Activated CD4-positive, CD25-positive, alpha-beta regulatory T cell treated with anti-CD3 and anti-CD28 coated beads, Interleukin-2, amount 50 U/mL, for 72 hours (primary cell): ENCODE measurements around the gene ITM2C.

Experiments used
- DNase-seq: peaks from one replicate; pipeline ENCODE4 v3.0.0; 2021

ITM2C gene

DNA sequence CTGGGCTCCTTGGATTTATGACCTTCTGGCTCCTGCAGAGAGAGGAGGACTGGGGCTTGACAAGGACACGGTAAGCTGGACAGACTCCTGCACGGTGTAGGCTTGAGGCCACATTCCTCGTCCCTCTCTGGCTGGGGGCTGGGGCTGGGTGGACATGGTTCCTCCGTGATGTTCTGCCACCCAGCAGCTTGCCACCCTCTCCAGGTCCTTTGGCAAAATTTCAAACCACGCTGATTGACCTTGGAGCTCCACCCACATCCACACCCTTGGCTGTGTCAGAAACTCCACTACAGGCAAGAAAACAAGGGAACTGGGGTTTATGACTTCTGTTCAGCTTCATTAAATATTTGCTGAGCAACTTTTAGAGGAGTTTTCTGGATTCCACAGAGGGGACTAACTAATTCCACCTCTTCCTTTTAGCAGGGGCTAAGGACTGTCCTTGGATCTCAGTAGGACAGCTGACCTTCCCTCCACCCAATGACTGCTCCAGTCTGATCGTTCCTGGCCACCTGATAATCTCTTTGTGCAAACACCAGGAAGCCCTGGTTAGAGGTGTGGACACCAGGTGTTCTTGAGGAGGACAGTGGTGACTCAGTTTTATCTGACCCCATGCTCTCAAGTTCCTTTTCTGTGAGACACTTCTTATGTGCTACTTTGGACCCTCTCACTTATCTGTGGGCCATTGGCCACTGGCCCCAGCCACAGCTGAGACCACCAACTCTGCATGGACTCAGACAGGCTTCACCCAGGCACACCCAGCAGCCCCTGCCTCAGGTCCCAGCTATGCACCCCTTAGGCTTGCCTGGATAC lies 31.0 kb downstream of the ITM2C start:
- peak; percentile 17 for DNase-seq

DNA sequence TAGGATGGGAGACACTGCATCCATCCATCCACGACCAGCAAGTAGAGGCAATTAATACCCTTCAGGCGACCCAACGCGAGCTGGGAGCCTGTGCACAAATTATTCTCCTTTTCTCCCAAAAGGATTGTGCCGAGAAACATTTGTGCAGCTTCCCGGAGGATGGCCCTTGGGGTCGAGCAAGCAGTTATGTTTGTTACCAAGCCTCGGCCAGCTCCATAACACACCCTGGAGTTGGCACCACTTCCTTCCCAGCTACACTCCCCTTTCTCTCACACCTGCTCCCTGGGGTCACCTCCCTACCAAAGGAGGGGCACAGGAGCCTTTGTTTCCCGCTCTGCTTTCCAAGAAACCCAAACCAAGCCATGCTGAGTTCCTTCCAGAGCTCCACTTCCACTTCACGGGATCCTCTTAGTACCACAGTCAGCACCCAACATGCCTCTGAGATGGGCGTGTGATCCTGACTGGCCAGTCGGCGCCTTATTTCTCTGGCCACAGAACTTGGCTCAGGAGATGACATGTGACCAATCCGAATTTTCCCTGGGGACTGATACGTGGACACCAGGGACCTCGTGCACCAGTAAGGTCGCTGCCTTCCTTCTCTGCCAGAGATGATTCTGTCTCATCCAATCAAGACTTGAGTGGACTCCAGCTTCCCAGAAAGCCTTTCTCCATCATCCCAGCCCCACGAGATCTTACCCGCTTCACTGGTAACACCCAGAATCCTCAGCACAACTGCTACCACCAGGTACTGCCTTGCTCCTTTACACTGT lies 31.8 kb downstream of the ITM2C start:
- peak; percentile 26 for DNase-seq

DNA sequence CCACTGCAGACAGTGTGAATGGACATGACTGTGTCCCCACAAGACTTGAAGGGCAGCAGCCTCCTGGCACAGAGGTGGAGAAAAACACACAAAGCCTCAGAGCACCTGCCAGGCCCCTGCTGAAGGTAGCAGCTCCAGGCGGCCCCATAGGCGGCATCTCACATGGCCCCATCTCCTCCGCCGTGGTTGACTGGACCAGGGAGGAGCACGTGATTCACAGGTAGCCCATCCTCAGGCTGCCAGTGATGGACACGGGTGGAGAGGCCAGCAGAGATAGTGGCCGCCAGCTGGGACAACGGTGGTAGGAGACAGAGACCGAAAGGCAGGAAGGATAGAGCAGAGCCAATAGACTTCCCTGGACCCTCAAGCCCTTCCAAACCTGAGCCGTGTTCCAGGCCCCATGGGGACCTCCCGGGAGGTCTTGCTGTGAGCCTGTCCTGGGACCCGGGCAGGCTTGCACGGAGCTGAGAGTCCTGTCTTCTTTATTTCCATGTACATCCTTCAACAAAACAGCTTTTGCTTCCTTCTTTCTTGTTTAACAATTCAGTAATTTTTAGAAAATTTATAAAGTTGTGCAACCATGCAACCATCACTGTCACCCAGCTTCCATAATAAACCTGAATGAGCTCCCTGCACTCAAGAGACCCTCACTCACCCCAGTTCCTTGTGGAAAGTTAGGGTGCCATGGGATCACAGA lies 33.4 kb downstream of the ITM2C start:
- DNase-seq: peak; percentile 18

DNA sequence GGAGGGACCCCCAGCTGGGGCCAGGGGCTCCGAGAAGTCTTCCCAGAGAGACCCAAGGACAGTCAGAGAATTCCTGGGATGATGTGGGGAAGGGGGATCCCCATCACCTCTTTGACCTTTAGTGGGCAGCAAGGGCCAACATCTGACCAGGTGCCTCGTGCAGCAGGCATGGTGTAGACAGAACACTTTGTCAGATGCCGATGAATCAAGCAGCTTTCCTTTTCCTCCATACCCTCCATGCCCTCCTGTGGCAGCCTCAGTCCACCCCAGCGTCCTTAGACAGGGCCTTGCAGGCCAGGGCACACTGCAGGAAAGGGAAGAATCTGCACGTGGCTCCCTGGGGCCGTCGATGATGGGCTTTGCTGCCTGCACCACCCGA lies 34.0 kb downstream of the ITM2C start:
- DNase-seq: peak; percentile 25

DNA sequence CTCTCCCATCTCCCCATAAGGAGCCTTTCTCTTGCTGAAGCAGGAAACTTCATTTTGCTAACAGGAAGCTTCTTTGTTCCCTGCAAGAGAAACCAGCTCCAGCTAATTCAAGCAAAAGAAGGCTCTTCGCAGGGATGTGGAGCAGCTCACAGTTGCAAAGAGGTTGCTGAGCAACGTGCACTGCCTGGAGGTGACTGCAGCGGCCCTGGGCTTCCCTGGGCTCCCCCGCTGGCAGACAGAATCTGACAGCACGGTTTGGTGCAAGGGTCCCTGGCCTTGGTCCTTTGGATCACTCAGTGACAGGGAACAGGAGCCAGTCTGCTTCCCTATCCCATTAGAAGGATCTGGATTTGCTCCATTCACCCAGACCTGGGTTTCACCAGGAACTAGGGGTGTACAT lies 34.5 kb downstream of the ITM2C start:
- peak; percentile 25 for DNase-seq

DNA sequence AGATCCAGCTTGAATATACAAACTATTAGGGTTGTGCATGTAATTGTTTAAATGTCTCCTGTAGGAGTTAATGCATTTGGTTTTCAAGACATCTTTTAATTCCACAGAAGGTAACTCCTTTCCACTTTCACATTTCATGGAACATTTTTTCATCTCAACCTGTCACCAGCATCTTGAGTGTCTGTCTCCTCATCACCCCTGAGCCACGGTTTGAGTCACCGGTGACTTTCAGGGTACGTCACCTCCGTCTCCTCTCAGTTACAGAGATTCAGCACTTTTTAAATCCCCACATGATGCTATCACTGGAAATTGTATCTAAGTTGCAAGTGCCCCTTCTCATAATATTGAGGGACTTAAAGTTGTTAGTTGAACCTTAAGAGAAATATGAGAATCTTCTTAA lies 35.0 kb downstream of the ITM2C start:
- peak; percentile 24 for DNase-seq

DNA sequence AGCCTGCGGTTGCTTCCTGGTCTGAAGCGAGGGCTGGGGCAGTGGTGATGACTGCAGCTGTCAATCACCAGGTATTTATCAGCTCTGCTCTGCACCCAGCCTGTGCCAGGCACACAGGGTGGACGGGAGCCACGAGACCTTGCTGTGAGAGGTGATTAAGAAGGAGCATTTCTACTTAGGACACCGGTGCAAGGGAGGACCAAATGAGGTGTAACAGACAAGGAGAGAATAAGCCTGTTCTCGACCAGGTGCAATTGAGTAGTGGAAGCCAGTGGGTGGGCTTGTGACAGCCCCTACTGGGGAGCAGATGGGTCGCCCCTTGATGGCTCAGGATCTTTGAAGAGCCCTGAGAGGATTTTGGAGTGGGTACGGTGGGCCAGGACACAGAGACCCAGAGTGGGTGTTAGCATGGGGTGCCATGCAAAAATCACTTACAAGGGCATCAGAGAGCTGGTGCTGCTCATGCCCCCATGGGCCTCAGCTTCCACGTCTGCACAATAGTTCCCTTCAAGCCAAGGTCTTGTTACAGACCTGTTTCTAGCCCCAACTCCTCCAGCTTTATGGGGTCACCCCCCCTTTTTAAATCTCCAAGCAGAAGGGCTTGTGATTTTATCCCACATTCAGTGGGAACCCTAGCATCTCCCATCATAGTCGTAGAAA lies 35.7 kb downstream of the ITM2C start:
- DNase-seq: peak; percentile 23

DNA sequence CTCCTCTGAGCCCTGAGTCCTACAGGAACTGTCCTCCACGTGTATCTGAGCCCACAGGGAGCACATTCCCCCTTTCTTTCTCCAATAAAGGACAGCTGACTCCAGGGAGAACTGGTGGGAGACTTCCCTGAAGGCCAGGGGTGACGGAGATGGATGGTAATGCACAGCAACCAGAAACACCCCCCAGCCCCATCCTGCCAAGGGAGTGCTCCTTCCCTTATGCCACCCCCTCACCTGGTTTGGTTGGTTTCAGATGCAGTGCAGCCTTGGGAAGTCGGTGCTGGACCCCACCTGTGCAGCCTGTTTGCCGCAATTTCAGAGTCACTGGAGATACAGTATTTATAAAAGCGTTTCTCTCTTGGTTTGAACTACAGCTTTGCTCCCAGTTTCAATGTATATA lies 36.3 kb downstream of the ITM2C start:
- peak; percentile 21 for DNase-seq

DNA sequence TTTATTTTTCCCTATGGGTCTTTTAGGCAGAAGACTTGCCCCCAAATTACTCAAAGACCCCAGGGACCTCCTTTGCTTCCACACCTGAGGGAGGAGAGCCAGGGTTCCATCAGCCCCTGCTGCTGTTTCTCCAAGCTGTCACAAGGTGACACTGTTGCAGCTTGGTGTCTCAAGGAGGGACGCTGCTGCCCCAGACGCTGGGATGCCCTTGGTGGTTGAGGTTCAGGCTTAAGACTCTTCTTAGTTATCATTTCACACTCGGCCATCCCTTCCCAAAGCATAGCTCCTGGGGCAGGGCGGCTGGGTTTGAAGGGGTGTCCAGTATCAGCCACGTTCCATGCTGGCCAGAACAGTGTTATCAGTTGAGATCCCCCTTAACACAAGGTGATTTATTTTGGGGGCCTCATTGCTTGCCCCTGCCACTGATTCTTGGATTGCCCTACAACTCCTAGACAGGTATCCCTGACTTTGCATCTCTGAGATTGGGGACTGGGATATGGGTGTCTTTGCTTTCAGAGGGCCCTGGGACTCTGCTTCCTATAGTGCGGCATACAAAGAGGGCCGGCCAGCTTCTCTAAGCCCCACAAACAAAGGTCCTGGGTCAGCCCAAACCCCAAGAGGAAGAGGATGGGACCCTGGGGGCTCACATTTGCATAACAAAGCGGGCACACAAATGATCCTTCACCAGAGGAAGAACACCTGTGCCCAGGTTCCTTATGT lies 37.6 kb downstream of the ITM2C start:
- peak; percentile 61 for DNase-seq

DNA sequence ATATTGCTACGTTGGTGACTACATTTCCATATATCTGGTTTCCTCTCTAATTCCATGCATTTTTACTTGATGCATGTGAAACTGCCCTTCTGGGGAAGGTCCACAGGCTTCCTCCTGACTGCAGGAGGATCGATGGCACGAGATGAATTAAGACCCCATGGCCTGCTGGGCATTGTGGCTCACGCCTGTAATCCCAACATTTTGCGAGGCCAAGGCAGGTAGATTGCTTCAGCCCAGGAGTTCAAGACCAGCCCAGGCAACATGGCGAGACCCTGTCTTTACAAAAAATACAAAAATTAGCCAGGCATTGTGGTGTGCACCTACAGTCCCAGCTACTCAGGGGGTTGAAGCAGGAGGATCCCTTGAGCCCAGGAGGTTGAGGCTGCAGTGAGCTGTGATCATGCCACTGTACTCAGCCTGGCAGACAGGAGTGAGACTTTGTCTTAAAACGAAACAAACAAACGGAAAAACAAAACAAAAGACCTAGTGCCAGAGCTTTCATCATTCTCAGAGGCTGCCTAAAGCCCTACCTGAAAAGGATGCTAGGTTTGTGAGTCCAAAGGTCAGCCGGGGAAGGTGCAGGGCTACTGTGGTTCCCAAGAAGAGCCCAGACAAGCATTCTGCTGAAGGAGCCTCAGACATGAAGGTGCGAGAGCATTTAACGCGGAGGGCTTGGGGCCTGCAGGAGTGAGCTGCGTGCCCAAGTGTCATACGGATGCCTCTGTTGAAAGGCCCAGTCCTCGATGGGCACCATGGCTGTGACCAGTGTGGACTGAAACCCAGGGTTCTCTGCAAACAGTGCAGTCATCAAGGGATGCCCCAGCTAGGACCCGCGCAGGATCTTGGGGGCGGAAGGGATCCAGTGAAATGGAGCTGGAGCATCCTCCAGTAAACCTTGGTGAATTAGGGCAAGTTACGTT lies 38.7 kb downstream of the ITM2C start:
- peak; percentile 31 for DNase-seq

DNA sequence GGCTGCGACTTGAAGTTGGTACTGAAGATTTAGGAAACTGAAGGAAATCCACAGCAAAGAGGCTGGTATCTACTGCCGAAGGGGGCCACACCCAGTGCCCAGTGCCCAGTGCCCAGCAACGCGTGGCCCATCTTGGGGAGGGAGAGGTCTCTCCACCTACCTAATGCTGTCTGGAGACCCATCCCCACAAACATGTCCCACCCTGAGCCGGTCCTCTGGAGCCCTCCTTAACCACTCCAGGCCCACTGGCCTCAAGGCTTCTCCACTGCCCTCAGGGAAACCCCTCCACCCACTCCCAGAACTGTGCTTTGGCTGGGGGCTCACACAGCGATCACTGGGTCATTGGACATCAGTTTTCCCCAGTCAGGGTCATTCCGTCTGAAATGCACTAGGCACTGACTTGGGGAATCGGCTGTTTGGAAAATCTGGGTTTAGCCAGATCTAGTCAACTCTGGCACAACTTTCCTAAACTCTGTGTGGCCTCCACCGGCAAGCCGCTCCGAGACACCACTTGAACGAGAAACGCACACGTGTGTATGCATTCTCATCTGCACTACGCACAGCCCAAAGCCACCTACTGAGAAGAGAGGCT lies 40.2 kb downstream of the ITM2C start:
- DNase-seq: peak; percentile 28

DNA sequence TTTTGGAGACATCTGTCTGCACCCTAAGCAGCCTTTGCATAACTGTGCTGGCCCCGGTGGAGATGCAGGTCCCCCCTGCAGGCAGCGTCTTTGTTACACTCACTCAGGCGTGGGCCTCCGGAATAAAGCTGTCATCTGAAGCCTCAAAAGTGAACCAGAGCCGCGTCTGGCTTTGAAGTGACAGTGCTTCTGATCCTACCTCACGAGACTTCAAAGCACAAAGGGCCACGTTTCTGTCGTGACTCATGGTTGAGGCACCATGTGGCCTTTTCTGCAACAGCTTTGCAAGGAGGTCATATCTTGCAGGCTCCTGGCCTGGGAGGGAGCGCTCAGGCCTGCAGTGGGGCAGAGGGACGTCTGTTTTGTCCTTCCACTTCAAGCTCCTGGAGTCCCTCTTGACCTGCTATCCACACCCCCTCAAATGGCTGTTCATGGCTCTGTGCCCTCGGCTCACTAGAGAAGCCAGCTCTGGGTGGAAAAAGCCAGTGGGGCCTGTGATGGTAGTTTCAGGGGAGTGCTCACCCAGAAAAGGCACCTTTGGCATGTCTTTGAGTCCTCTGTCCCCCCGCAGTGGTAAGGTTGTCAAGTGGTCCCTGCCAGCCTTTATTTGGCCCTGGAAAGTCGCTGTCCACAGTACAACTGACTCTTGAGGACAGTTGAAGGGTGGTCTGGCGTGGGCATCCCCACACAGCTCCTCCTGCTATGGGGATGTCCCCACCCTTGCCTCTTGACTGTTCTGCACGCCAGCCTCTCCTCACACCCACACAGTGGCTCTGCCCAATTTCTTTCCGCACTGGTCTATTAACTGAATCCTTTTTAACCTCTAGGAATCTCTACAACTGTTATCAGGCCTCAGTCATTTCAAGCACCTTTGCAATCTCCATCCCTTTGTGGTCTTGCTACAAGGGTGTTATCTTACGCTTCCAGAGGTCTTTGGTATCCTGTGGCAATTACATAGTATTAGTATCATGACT lies 41.0 kb downstream of the ITM2C start:
- DNase-seq: peak; percentile 67

DNA sequence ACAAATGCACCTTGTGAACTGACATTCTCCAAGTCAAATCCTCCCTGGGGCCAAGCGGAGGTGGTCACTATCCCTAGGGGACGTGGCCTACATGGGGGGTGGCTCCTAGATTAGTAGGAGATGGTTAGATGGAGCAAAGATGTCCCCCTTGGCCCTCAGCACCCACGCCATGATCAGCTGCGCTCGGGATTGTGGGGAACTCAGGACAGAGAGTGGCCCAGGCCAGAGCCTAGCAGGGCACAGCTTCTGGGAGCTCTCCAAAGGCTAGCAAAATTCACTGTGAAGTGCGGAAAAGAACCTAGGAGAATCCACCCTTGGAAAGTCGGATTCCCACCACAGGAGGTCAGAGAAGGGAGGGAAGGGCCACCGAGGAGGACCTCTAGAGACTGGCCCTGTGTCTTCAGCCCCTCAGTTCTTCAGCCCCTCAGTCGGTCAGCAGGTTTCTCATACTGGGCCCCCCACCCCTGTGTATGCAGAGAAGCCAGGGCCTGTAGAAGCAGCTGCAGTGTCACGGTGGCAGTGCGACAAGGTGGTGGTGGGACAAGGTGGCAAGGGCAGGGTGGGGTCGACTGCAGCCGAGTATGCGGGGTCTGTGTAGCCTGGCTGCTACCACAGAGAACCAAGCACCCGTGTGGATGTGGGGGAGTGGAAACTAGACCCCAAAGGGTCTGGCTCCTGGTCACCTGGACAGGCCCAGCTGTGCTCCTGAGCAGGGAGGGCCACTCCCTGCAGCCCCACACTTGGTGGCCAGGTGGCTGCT lies 41.9 kb downstream of the ITM2C start:
- peak; percentile 29 for DNase-seq

DNA sequence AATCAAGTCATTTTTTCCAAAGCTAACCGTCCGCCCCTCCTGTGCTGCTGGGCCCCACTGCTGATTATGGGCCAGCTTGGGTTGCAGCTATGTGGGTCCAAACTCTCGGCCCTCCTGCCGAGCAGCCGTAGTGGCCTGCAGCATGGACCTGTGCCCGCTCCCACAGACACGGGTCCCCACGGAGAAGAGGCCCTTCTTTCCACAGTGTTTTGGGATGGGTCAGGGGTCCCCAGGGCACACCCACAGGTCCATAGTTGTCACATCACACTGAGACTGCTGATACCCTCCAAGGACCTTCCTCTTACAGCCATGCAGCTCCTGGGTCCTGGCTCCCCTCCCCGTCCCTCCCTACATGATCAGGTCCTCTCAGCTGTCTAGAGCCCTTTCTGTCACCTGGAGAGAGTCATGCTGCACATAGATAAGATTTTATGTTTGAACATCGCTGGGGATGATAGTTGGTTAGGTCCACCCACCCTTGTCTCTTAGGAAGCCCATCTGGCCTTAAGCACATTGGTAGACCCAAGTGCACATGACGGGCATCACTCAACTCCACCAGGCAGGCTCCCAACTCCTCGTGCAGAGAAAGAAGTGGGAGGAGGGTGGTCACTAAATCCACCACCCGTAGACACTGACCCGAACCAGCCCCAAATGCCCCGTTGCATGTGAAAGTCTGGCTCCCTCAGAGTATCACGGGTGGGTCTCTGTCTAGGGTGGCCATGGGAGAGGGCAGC lies 42.8 kb downstream of the ITM2C start:
- peak; percentile 24 for DNase-seq

DNA sequence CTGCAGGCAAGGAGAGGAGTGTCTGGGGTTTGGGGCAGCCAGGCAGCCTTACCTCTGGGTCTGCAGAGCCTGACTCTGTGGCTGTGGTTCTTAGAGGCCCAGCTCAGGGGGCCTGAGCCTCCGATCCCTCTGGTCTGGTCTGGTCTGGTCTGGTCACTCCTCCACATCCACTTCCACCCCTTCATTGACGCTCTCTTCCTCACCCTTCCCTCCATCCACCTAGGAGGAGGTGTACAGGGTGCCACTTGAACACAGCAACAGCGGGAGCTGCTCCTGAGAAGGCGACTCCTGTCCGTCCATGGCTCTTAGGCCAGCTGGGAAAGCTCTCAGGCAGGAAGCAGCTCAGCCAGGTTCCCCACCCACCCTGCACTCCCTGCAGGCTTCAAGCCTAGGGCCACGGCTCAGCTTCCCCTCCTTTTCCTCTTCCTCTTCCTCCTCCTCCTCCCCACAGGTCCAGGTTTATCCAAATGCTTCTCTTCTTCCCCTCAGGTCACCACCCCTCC lies 43.4 kb downstream of the ITM2C start:
- DNase-seq: peak; percentile 22

DNA sequence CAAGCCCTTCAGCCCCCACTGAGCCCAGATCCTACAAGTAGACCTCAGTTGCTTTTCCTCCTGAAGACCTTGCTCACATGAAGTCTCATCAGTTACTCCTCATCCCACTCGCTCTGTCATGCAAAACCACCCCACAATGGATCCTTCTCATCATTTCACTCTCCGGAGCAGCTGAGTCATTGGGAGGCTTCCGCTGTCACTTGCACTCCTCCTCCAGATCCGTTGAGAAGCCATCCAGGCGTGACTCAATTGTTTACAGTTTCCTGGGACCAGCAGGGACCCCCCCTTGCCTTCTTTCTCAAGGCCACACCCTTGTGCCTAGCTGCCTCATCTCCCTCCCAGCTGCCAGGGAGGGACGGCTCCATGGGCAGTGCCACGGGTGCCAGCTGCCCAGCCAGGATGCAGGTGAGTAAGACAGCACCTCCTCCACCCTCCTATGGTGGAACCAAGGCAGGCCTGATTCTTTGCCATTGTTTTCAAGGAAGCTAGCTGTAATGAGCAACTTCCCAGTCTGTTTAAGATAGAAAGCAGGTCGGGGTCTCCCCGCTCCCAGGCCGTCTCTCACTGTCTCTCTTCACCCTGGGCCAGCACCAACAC lies 44.0 kb downstream of the ITM2C start:
- peak; percentile 45 for DNase-seq

DNA sequence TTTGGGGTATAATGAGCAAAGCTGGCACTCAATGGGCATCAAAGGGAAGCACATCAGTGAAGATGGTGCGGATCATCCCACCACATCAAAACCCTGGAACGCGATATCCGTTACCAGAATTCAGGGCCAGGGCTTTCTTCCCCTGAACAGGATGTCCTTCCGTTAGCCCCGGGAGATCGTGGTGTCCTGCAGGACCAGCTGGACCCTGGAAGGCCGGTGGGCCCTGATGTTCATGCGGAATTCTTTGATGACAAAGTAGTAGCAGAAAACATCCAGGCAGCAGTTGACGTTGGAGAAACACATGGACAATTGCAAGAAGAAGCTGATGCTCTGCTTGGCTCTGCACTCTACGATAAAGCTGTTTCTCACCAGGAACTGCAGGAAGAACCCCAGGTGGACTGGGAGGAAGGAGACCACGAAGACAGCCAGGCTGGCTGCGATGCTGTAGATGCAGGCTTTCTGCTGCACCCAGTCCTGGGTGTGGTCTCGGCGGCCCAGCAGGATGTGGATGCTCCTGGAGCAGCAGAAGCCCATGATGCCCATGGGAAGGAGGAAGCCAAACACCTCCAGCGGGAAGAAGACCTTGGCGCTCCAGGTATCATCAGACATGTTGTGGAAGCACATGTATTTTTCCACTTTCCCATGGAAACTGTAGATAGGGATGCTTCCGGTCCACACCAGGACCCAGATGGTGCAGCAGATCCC lies 45.3 kb downstream of the ITM2C start:
- peak; percentile 29 for DNase-seq
